Testis (tissue), 2 donors: ENCODE results near the gene CLVS2.

Experiments used
- CTCF ChIP-seq, 3 experiments: fragments of 450-650 bp in 2 of 3; fragments of 200-600 bp in 1 of 3; sonication (generic) in 1 of 3; IDR thresholded peaks; one replicate each; pipeline ENCODE4 v1.5.1; 2016 to 2019; ENCODE audit warnings: antibody characterized with exemption in 3 of 3, mild to moderate bottlenecking in 2 of 3, moderate library complexity in 1 of 3
- POLR2A ChIP-seq: fragments of 450-650 bp; IDR thresholded peaks from one replicate; pipeline ENCODE4 v1.6.1; 2017; ENCODE audit warnings: antibody characterized with exemption, mild to moderate bottlenecking, moderate library complexity

GRCh38 chr6:123074616-123075015 lies 78.6 kb downstream of the CLVS2 start:
- no peak for TF ChIP-seq CTCF (IDR thresholded peaks at IDR 0.05)
- TF ChIP-seq POLR2A = no peak
